Stomach (tissue), 9 donors: ENCODE data around the gene FES. TPM values are rescaled to one million over a fixed set of nuclear protein-coding genes. Genes with fewer than 3 reads are reported as not detected.

ENCODE experiments used
- DNase-seq, 2 donors: peaks; one replicate each; pipeline versions ENCODE4 v3.0.0 to v3.0.0-alpha.2; 2013 to 2019
- H3K27ac ChIP-seq, 5 donors: fragments of 200-600 bp in 4 of 5; sonication (generic) in 4 of 5; one replicate each; pipeline ENCODE4 v1.5.1; 2013 to 2019; ENCODE audit warnings: mild to moderate bottlenecking in 1 of 5, moderate library complexity in 1 of 5
- H3K27me3 ChIP-seq, 3 donors: fragments of 200-600 bp; sonication (generic); one replicate each; pipeline ENCODE4 v1.5.1; 2017 to 2019; ENCODE audit warnings: mixed run types in 1 of 3
- H3K36me3 ChIP-seq, 4 donors: fragments of 200-600 bp; sonication (generic); 1 replicate in 3 of 4; 2 replicates in 1 of 4; pipeline ENCODE4 v1.5.1; 2016 to 2019
- H3K4me1 ChIP-seq, 4 donors: fragments of 200-600 bp; sonication (generic); one replicate each; pipeline ENCODE4 v1.5.1; 2016 to 2019
- H3K4me3 ChIP-seq, 4 donors: fragments of 200-600 bp; sonication (generic) in 3 of 4; one replicate each; pipeline ENCODE4 v1.5.1; 2016 to 2019; ENCODE audit warnings: mild to moderate bottlenecking in 1 of 4
- H3K9me3 ChIP-seq, 4 donors: fragments of 200-600 bp; sonication (generic); one replicate each; pipeline ENCODE4 v1.5.1; 2016 to 2019
- EP300 ChIP-seq: sonication (generic); formaldehyde crosslinking; IDR thresholded peaks from one replicate; pipeline ENCODE4 v1.6.1; 2017; ENCODE audit warnings: antibody characterized with exemption
- POLR2A ChIP-seq, 4 donors: fragments of 450-650 bp; IDR thresholded peaks; one replicate each; pipeline ENCODE4 v1.6.1; 2016; ENCODE audit warnings: antibody characterized with exemption in 4 of 4, control low read depth in 2 of 4, mild to moderate bottlenecking in 1 of 4, moderate library complexity in 1 of 4
- POLR2AphosphoS5 ChIP-seq, 3 donors: sonication (generic); formaldehyde crosslinking; IDR thresholded peaks; one replicate each; pipeline ENCODE4 v1.6.1; 2016; ENCODE audit warnings: antibody characterized with exemption in 3 of 3
- WGBS, 5 donors: extraction: QIAGEN DNeasy Blood & Tissue Kit in 3 of 5; methylation state at CpG; one replicate each; pipeline versions ENCODE4 v1.1.5 to v1.1.7; 2013 to 2018; 5-methylcytosine and 5-hydroxymethylcytosine counted together
- intact Hi-C: fragments of 100-400 bp; cut with DNase I; formaldehyde crosslinking; loops from one replicate; pipeline ENCODE4 v1.15.1; 2023; ENCODE audit warnings: low total_unique reads
- polyA plus RNA-seq, 3 donors: library from polyadenylated mRNA; stranded (reverse); fragments of 200-250 nt; gene quantifications; one replicate each; pipeline ENCODE4 v1.2.3, GENCODE V29; 2013
- total RNA-seq, 5 donors: library from RNA; depleted of rRNA; stranded (reverse); fragments of >200 nt; gene quantifications; one replicate each; pipeline versions ENCODE4 v1.1.0 to v1.2.3, GENCODE V29; 2014 to 2016
- TF ChIP-seq, protein P1 (sequence below), 7 experiments: fragments of 450-650 bp in 4 of 7; fragments of 200-600 bp in 3 of 7; sonication (generic) in 3 of 7; IDR thresholded peaks; one replicate each; pipeline ENCODE4 v1.5.1; 2016 to 2019; ENCODE audit warnings: antibody characterized with exemption in 7 of 7, control low read depth in 2 of 7, mild to moderate bottlenecking in 1 of 7
- donor health status: healthy with polysubstance abuse.
- donor health status: Bipolar disorder and iron deficiency.
- donor health status: healthy.

The FES gene
- total and polyA plus RNA-seq, 8 donors: 8.0 to 49.1 (median 19.2) TPM

DNA sequence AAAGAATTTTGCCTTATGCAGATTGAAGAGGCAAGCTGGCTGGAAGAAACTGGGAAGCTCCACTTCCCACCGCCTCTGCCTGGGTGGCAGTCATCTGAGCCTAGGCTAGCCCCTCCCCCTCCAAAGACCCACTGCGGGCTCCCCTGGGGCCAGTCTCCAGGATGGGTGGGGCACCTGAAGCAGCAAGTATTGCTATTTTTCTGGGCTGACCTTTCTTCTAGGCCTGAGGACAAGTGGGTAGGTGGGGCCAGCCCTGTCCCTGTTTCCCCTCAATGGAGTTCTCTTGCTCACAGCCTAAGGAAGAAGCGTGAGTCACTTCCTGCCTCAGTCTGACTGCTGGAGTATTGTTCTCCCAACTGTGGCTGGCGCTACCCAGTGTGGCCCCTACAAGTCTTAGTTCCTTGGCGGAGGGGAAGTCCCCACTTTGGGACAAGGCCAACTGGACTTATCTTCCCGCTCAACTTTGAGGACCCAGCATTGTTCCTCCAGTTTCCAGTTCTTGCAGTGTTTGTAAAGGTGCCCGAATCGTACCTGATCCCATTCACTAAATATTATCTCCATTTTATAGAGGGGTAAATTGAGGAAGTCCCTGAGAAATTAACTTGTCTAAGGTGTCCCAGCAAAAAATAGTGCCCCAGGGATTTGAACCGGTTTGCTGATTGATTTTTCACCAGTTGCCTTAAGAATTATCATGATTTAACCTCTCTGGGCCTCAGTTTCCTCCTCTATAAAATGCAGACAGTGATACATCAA is 14.5 kb upstream of the FES start:
- Histone ChIP-seq H3K4me3 (peak overlapping the region in 2 of 4 donors; percentile 91 to 93), H3K4me1 (peaks cover 42 to 53% (median 50%) of the 10 kb centered on the region in 4 donors), H3K9me3 (no peaks in the 10 kb centered on the region), H3K27me3 (no peaks in the 10 kb centered on the region), H3K36me3 (no peaks in the 10 kb centered on the region), H3K27ac (peak overlapping the region; percentile 45 to 98 (median 93))
- no peak for TF ChIP-seq POLR2A (IDR thresholded peaks at IDR 0.05)
- peak in 2 of 3 donors; percentile 53 to 85 for TF ChIP-seq POLR2AphosphoS5 (IDR thresholded peaks at IDR 0.05)
- intact Hi-C loops: no loop called here
- peak in 1 of 2 donors; percentile 83 for DNase-seq
- 36 to 49% (median 42%) methylated on average over 8 to 9 of the region's 9 CpGs for WGBS, 5 donors

GRCh38 chr15:90870354-90871138 is 13.8 kb upstream of the FES start:
- peak in 1 of 2 donors; percentile 68 for DNase-seq
- H3K4me1 ChIP-seq: peaks cover 42 to 56% (median 51%) of the 10 kb centered on the region in 4 donors
- TF ChIP-seq EP300: no peak
- TF ChIP-seq POLR2AphosphoS5 (IDR thresholded peaks at IDR 0.05): no peak
- no peak for TF ChIP-seq POLR2A (IDR thresholded peaks at IDR 0.05)
- TF ChIP-seq, protein P1, sequence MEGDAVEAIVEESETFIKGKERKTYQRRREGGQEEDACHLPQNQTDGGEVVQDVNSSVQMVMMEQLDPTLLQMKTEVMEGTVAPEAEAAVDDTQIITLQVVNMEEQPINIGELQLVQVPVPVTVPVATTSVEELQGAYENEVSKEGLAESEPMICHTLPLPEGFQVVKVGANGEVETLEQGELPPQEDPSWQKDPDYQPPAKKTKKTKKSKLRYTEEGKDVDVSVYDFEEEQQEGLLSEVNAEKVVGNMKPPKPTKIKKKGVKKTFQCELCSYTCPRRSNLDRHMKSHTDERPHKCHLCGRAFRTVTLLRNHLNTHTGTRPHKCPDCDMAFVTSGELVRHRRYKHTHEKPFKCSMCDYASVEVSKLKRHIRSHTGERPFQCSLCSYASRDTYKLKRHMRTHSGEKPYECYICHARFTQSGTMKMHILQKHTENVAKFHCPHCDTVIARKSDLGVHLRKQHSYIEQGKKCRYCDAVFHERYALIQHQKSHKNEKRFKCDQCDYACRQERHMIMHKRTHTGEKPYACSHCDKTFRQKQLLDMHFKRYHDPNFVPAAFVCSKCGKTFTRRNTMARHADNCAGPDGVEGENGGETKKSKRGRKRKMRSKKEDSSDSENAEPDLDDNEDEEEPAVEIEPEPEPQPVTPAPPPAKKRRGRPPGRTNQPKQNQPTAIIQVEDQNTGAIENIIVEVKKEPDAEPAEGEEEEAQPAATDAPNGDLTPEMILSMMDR (IDR thresholded peaks at IDR 0.05): no peak
- H3K4me3 ChIP-seq: peak overlapping the region; percentile 91 to 97 (median 93)
- WGBS, 5 donors: 17 to 25% (median 24%) methylated on average over 19 of the region's 19 CpGs
- H3K27me3 ChIP-seq: no peaks in the 10 kb centered on the region
- no peaks in the 10 kb centered on the region for H3K9me3 ChIP-seq
- peak overlapping the region; percentile 86 to 98 (median 93) for H3K27ac ChIP-seq
- peaks cover 0 to 6% (median 5%) of the 10 kb centered on the region in 4 donors for H3K36me3 ChIP-seq
- intact Hi-C loops: no loop called here

GRCh38 chr15:90871139-90871715 is 13.1 kb upstream of the FES start:
- 0 to 2% (median 1%) methylated on average over 5 to 71 of the region's 71 CpGs for WGBS, 5 donors
- intact Hi-C loops: no loop called here
- Histone ChIP-seq H3K27me3 (no peaks in the 10 kb centered on the region), H3K4me1 (peaks cover 42 to 59% (median 51%) of the 10 kb centered on the region in 4 donors), H3K4me3 (peak overlapping the region; percentile 91 to 97 (median 93)), H3K27ac (peak overlapping the region; percentile 86 to 98 (median 93)), H3K36me3 (peaks cover 4 to 13% (median 12%) of the 10 kb centered on the region in 4 donors), H3K9me3 (no peaks in the 10 kb centered on the region)
- peak in 1 of 2 donors; percentile 72 for DNase-seq
- no peak for TF ChIP-seq POLR2A (IDR thresholded peaks at IDR 0.05)
- TF ChIP-seq, protein P1 (IDR thresholded peaks at IDR 0.05): no peak
- TF ChIP-seq POLR2AphosphoS5 (IDR thresholded peaks at IDR 0.05): no peak
- TF ChIP-seq EP300: no peak

DNA sequence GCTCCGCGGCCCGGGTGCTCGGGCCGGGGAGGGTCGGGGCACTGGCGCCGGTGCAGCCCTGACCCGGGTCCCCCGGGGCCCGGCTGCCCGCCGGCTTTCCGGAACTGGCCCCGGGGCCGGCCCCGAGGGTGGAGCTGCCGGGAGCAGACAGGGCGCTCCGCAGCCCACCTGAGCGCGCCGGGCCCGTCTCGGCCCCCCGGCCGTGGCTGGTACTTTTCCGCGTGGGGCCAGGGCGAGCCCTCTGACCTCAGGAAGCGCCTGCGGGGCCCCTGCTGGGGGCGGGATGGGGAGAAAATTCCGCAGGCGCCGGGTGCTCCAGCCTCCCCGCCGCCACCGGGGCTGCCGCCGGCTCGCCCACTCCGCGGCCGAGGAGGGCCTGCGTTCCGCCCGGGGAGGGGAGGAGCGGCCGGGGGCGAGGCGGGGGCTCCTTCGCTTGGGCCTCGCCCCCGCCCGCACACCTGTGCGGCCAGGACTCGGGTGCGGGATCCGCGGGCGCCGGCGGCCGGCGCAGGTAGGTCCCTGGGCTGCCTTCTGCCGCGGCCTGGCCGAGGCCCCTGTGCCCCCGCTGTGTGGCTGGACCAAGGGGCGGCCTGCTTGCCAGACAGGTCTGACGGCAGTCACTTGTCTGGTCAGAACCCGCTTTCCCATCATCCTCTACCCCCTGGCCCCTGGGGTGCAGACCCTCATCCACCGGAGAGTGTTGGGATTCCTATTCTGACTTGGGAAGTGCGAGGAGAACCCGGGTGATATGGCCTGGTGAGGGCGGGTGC is 12.4 kb upstream of the FES start:
- intact Hi-C loops: no loop called here
- WGBS, 5 donors: 0 to 2% (median 1%) methylated on average over 25 to 77 of the region's 77 CpGs

More for the DNA sequence above, 12.4 kb upstream of the FES start:
- peak in 1 of 2 donors; percentile 58 for DNase-seq
- Histone ChIP-seq H3K9me3 (no peaks in the 10 kb centered on the region), H3K36me3 (peaks cover 10 to 19% (median 18%) of the 10 kb centered on the region in 4 donors), H3K27ac (peak overlapping the region; percentile 86 to 98 (median 93)), H3K4me1 (peaks cover 42 to 59% (median 51%) of the 10 kb centered on the region in 4 donors), H3K27me3 (no peaks in the 10 kb centered on the region), H3K4me3 (peak overlapping the region; percentile 91 to 97 (median 93))
- TF ChIP-seq POLR2AphosphoS5 (IDR thresholded peaks at IDR 0.05): no peak
- no peak for TF ChIP-seq EP300
- TF ChIP-seq POLR2A (IDR thresholded peaks at IDR 0.05): no peak
- TF ChIP-seq, protein P1 (IDR thresholded peaks at IDR 0.05): no peak
